ENCODE results near the gene PPP1R2.

- no peak for TF ChIP-seq GATA2 (IDR thresholded peaks at IDR 0.05; ENCODE audit: low read depth, low read length)
- TF ChIP-seq GATA3 (IDR thresholded peaks at IDR 0.05; ENCODE audit: low read depth, low read length): no peak
Observed at GRCh38 chr3:195467641-195468390, 75.3 kb downstream of the PPP1R2 start.

Measured in SH-SY5Y (cell line).